IMR-90 (cell line): Measurements from ENCODE around the gene MOCS2. TPM values are rescaled to one million over a fixed set of nuclear protein-coding genes. Genes with fewer than 3 reads are reported as not detected.

Source experiments
- ATAC-seq: fragments of 200-7000 bp; cut with Tn5 transposase; 2 replicates; pipeline ENCODE4 v1.9.1; 2020; ENCODE audit warnings: low read depth, mild to moderate bottlenecking, moderate library complexity
- BruUV-seq: library from RNA; stranded (reverse); fragments of 400-500 nt; replicated peaks from 2 replicates; lab custom pipeline; 2021; lab: Mats Ljungman, UMichigan
- CTCF ChIA-PET: fragments of 300-600 bp; formaldehyde crosslinking; extraction: SDS; loops from one replicate; lab custom pipeline; 2021; ENCODE audit warnings: antibody characterized with exemption; lab: Yijun Ruan, JAX
- POLR2A ChIA-PET: fragments of 300-600 bp; sonication (Branson Sonifier 250); formaldehyde crosslinking; loops from one replicate; lab custom pipeline; 2022; ENCODE audit warnings: antibody characterized with exemption; ENCODE audit not compliant: unreplicated experiment; lab: Charles Lee
- DNase-seq: peaks from one replicate; pipeline ENCODE4 v3.0.0; 2013
- H2AFZ ChIP-seq: replicated peaks from 2 replicates; pipeline ENCODE3; 2013; ENCODE audit warnings: low read length, mild to moderate bottlenecking; ENCODE audit not compliant: poor library complexity
- H2AK5ac ChIP-seq: 2 replicates; pipeline ENCODE4 v1.6.1; 2013; ENCODE audit warnings: low read depth, low read length, inconsistent platforms
- H2AK9ac ChIP-seq: replicated peaks from 2 replicates; pipeline ENCODE3; 2013; ENCODE audit warnings: mild to moderate bottlenecking, low read depth, low read length, moderate library complexity; ENCODE audit not compliant: poor library complexity
- H2BK120ac ChIP-seq: 2 replicates; pipeline ENCODE4 v1.6.1; 2013; ENCODE audit warnings: low read depth, low read length, inconsistent platforms
- H2BK15ac ChIP-seq: 3 replicates; pipeline ENCODE4 v1.6.1; 2013; ENCODE audit warnings: low read depth, low read length, inconsistent platforms
- H2BK20ac ChIP-seq: 2 replicates; pipeline ENCODE4 v1.6.1; 2013; ENCODE audit warnings: low read depth, mild to moderate bottlenecking, inconsistent platforms, low read length, moderate library complexity
- H2BK5ac ChIP-seq: 2 replicates; pipeline ENCODE4 v1.6.1; 2013; ENCODE audit warnings: mild to moderate bottlenecking, low read depth, low read length, inconsistent platforms; ENCODE audit not compliant: poor library complexity, severe bottlenecking
- H3K14ac ChIP-seq: replicated peaks from 2 replicates; pipeline ENCODE4 v1.6.1; 2013; ENCODE audit warnings: low read depth, low read length, inconsistent platforms
- H3K18ac ChIP-seq: 2 replicates; pipeline ENCODE4 v1.6.1; 2013; ENCODE audit warnings: low read depth, low read length, control low read depth
- H3K23ac ChIP-seq: 2 replicates; pipeline ENCODE4 v1.6.1; 2013; ENCODE audit warnings: low read depth, low read length, inconsistent platforms
- H3K27ac ChIP-seq: 2 replicates; pipeline ENCODE4 v1.5.1; 2013; ENCODE audit warnings: mild to moderate bottlenecking, control low read depth, low read length; ENCODE audit not compliant: insufficient read depth
- H3K27me3 ChIP-seq: 2 replicates; pipeline ENCODE4 v1.6.1; 2013; ENCODE audit warnings: low read length; ENCODE audit not compliant: control insufficient read depth, insufficient read depth
- H3K36me3 ChIP-seq: 2 replicates; pipeline ENCODE4 v1.6.1; 2013; ENCODE audit warnings: low read length, mixed read lengths; ENCODE audit not compliant: control insufficient read depth, insufficient read depth
- H3K4ac ChIP-seq: 2 replicates; pipeline ENCODE4 v1.6.1; 2013; ENCODE audit warnings: low read depth, low read length, inconsistent platforms
- H3K4me1 ChIP-seq: 2 replicates; pipeline ENCODE4 v1.6.1; 2013; ENCODE audit warnings: low read length, mixed read lengths; ENCODE audit not compliant: control insufficient read depth, insufficient read depth
- H3K4me2 ChIP-seq: 2 replicates; pipeline ENCODE4 v1.6.1; 2013; ENCODE audit warnings: low read depth, mild to moderate bottlenecking, control low read depth, low read length, moderate library complexity
- H3K4me3 ChIP-seq: 2 replicates; pipeline ENCODE4 v1.5.1; 2013; ENCODE audit warnings: low read depth, mild to moderate bottlenecking, control low read depth, low read length, moderate library complexity; ENCODE audit not compliant: insufficient read depth
- H3K56ac ChIP-seq: 2 replicates; pipeline ENCODE4 v1.6.1; 2013; ENCODE audit warnings: low read length, inconsistent platforms; ENCODE audit not compliant: insufficient read depth; ENCODE audit errors: extremely low read depth
- H3K79me1 ChIP-seq, 2 experiments: 2 replicates each; pipeline ENCODE4 v1.6.1; 2013; ENCODE audit warnings: low read length in 2 of 2, inconsistent platforms in 1 of 2, low read depth in 1 of 2
- H3K9ac ChIP-seq: 2 replicates; pipeline ENCODE4 v1.6.1; 2013; ENCODE audit warnings: low read depth, low read length, control low read depth
- H3K9me1 ChIP-seq: 2 replicates; pipeline ENCODE4 v1.6.1; 2013; ENCODE audit warnings: low read length, inconsistent platforms; ENCODE audit not compliant: insufficient read depth
- H3K9me3 ChIP-seq: 2 replicates; pipeline ENCODE4 v1.6.1; 2013; ENCODE audit warnings: low read length; ENCODE audit not compliant: control insufficient read depth, insufficient read depth
- H4K20me1 ChIP-seq: 2 replicates; pipeline ENCODE4 v1.6.1; 2013; ENCODE audit warnings: low read length, inconsistent platforms; ENCODE audit not compliant: insufficient read depth
- H4K5ac ChIP-seq: 2 replicates; pipeline ENCODE4 v1.6.1; 2013; ENCODE audit warnings: mild to moderate bottlenecking, low read depth, low read length, control low read depth
- H4K8ac ChIP-seq, 2 experiments: 2 replicates each; pipeline ENCODE4 v1.6.1; 2013; ENCODE audit warnings: low read depth in 2 of 2, low read length in 2 of 2, control low read depth in 1 of 2, inconsistent platforms in 1 of 2
- H4K91ac ChIP-seq: 2 replicates; pipeline ENCODE4 v1.6.1; 2013; ENCODE audit warnings: low read depth, low read length, inconsistent platforms; ENCODE audit not compliant: insufficient read depth
- CEBPB ChIP-seq: IDR thresholded peaks from 2 replicates; pipeline ENCODE4 v1.6.1; 2012; ENCODE audit warnings: low read depth, low read length, improper control_type of control experiment
- CHD1 ChIP-seq: IDR thresholded peaks from 2 replicates; pipeline ENCODE4 v1.6.1; 2012; ENCODE audit warnings: low read depth, low read length, improper control_type of control experiment
- FOS ChIP-seq: fragments of 150-350 bp; IDR thresholded peaks from 2 replicates; pipeline ENCODE4 v1.6.1; 2016; ENCODE audit warnings: low read depth, low read length
- MAFK ChIP-seq: IDR thresholded peaks from 2 replicates; pipeline ENCODE4 v1.6.1; 2012; ENCODE audit warnings: low read depth, low read length, improper control_type of control experiment
- MAZ ChIP-seq: IDR thresholded peaks from 2 replicates; pipeline ENCODE4 v1.6.1; 2012; ENCODE audit warnings: low read depth, mild to moderate bottlenecking, low read length, improper control_type of control experiment, moderate library complexity, borderline replicate concordance
- NFE2L2 ChIP-seq: fragments of 150-350 bp; IDR thresholded peaks from 2 replicates; pipeline ENCODE4 v1.6.1; 2016; ENCODE audit warnings: low read depth, mild to moderate bottlenecking, low read length
- RAD21 ChIP-seq: IDR thresholded peaks from 2 replicates; pipeline ENCODE4 v1.6.1; 2012; ENCODE audit warnings: low read length, improper control_type of control experiment
- RCOR1 ChIP-seq: IDR thresholded peaks from 2 replicates; pipeline ENCODE4 v1.6.1; 2012; ENCODE audit warnings: mild to moderate bottlenecking, low read length, improper control_type of control experiment; ENCODE audit not compliant: insufficient replicate concordance
- RFX5 ChIP-seq: IDR thresholded peaks from 2 replicates; pipeline ENCODE4 v1.8.0; 2012; ENCODE audit warnings: low read depth, mild to moderate bottlenecking, low read length, moderate library complexity
- WGBS, 2 experiments: methylation state at CpG; one replicate each; pipeline versions ENCODE4 v1.1.5 to v1.1.7; 2013; ENCODE audit warnings: missing lambda C conversion rate in 2 of 2; ENCODE audit not compliant: insufficient read length in 1 of 2; ENCODE audit errors: extremely low coverage in 2 of 2; 5-methylcytosine and 5-hydroxymethylcytosine counted together
- dilution Hi-C: fragments of 300-500 bp; cut with HindIII; formaldehyde crosslinking; loops from one replicate; pipeline ENCODE4 v1.14.3; 2018; ENCODE audit warnings: low sequenced_read_pairs; ENCODE audit not compliant: unreplicated experiment
- in situ Hi-C: fragments of 300-500 bp; cut with MboI; formaldehyde crosslinking; loops from 3 replicates; pipeline ENCODE4 v1.14.3; 2019; ENCODE audit warnings: low sequenced_read_pairs, inconsistent platforms, mixed read lengths
- intact Hi-C: fragments of 100-400 bp; cut with micrococcal nuclease; formaldehyde crosslinking; loops from 2 replicates; pipeline ENCODE4 v1.10.0; 2022
- polyA plus RNA-seq, 3 experiments: library from polyadenylated mRNA; depleted of rRNA; stranded (reverse); fragments of >200 nt; gene quantifications; 2 replicates each; pipeline ENCODE4 v1.2.3, GENCODE V29; 2012; ENCODE audit warnings: low replicate concordance in 1 of 3
- total RNA-seq: library from RNA; depleted of rRNA; stranded (reverse); fragments of >200 nt; gene quantifications from 2 replicates; pipeline ENCODE4 v1.2.3, GENCODE V29; 2012
- TF ChIP-seq, protein P1 (sequence below): fragments of 150-350 bp; IDR thresholded peaks from 2 replicates; pipeline ENCODE4 v1.6.1; 2017; ENCODE audit warnings: mild to moderate bottlenecking, antibody characterized with exemption, low read length, low read depth
- TF ChIP-seq, protein P2 (sequence below): conservative IDR thresholded peaks from 2 replicates; pipeline ENCODE4 v1.5.1; 2012; ENCODE audit warnings: mild to moderate bottlenecking, low read depth, low read length, improper control_type of control experiment

MOCS2 gene
- total and polyA plus RNA-seq, 2 of the 4 experiments (the other 2 are of a cell fraction), result 36.4 to 40.0 TPM

DNA sequence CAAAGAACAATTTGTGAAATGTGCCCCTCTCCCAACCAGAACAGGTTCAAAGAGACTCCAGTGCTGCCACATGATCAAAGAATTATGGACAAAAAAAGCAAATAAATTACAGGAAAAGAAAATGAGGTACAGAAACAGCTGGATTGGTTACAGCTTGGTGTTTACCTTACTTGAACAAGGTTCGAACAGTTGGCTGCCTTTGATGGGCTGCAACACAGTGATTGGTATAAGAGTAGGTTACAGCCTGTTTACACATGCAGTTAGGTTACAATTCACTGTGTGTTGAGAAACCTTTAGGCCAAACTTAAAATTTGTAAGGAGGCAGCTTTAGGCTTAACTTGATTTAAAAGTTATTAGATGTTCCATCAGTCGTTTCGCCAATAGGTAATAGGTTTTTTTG is 3.4 kb upstream of the MOCS2 start:
- ChIA-PET CTCF (no interaction called here), POLR2A (no interaction called here)
- H3K27me3 ChIP-seq, result no peaks in the 10 kb centered on the region
- no peaks in the 10 kb centered on the region for H4K20me1 ChIP-seq
- DNase-seq, result no peak
- H2AK9ac ChIP-seq, result no peak overlapping the region
- H4K5ac ChIP-seq, result no peak overlapping the region
- no peak overlapping the region for H3K27ac ChIP-seq
- dilution Hi-C loops, result no loop called here
- no peak overlapping the region for H2BK15ac ChIP-seq
- H3K4me2 ChIP-seq, result no peak overlapping the region
- 67% methylated on average over 1 of the region's 3 CpGs; no CpG with 5 or more reads in 1 of the 2 experiments for WGBS, 2 experiments
- BruUV-seq, result no TSS peak
- H3K9me1 ChIP-seq, result peaks cover 4% of the 10 kb centered on the region; the same call in 1 of the 2 replicates
- H2BK5ac ChIP-seq, result no peak overlapping the region
- in situ Hi-C loops, result no loop called here
- no peak overlapping the region for H3K18ac ChIP-seq
- intact Hi-C loops, result no loop called here
- H2BK20ac ChIP-seq, result no peak overlapping the region
- H3K36me3 ChIP-seq, result no peaks in the 10 kb centered on the region
- H3K4me1 ChIP-seq, result no peaks in the 10 kb centered on the region; the same call in 1 of the 2 replicates
- no peak overlapping the region for H4K91ac ChIP-seq
- H2AK5ac ChIP-seq, result no peak overlapping the region
- no peak overlapping the region for H2AFZ ChIP-seq
- H3K79me1 ChIP-seq, result peaks cover 14 to 26% of the 10 kb centered on the region in 2 experiments
- no peak overlapping the region for H3K4me3 ChIP-seq
- H4K8ac ChIP-seq, result no peak overlapping the region
- H3K56ac ChIP-seq, result no peak overlapping the region
- H3K9me3 ChIP-seq, result no peaks in the 10 kb centered on the region
- H3K9ac ChIP-seq, result no peak overlapping the region
- TF ChIP-seq CEBPB, result no peak
- TF ChIP-seq RCOR1, result no peak
- TF ChIP-seq MAFK, result no peak
- no peak for TF ChIP-seq RAD21
- no peak for TF ChIP-seq RFX5
- TF ChIP-seq, protein P1, sequence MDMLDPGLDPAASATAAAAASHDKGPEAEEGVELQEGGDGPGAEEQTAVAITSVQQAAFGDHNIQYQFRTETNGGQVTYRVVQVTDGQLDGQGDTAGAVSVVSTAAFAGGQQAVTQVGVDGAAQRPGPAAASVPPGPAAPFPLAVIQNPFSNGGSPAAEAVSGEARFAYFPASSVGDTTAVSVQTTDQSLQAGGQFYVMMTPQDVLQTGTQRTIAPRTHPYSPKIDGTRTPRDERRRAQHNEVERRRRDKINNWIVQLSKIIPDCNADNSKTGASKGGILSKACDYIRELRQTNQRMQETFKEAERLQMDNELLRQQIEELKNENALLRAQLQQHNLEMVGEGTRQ, result no peak
- no peak for TF ChIP-seq MAZ
- no peak for TF ChIP-seq NFE2L2
- TF ChIP-seq FOS, result no peak
- no peak for TF ChIP-seq CHD1
- TF ChIP-seq, protein P2, sequence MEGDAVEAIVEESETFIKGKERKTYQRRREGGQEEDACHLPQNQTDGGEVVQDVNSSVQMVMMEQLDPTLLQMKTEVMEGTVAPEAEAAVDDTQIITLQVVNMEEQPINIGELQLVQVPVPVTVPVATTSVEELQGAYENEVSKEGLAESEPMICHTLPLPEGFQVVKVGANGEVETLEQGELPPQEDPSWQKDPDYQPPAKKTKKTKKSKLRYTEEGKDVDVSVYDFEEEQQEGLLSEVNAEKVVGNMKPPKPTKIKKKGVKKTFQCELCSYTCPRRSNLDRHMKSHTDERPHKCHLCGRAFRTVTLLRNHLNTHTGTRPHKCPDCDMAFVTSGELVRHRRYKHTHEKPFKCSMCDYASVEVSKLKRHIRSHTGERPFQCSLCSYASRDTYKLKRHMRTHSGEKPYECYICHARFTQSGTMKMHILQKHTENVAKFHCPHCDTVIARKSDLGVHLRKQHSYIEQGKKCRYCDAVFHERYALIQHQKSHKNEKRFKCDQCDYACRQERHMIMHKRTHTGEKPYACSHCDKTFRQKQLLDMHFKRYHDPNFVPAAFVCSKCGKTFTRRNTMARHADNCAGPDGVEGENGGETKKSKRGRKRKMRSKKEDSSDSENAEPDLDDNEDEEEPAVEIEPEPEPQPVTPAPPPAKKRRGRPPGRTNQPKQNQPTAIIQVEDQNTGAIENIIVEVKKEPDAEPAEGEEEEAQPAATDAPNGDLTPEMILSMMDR, result no peak
- no peak overlapping the region for H3K4ac ChIP-seq
- H3K14ac ChIP-seq, result no peak overlapping the region
- H3K23ac ChIP-seq, result no peak overlapping the region
- no peak for ATAC-seq
- no peak overlapping the region for H2BK120ac ChIP-seq
